GM12878 (cell line): ENCODE data around the gene RINL. TPM values are rescaled to one million over a fixed set of nuclear protein-coding genes. Genes with fewer than 3 reads are reported as not detected.

Experiments
- ATAC-seq: fragments of 200-7000 bp; cut with Tn5 transposase; 3 replicates; pipeline ENCODE4 v1.9.1; 2020; ENCODE audit warnings: mild to moderate bottlenecking, moderate library complexity
- BruUV-seq: library from RNA; stranded (reverse); fragments of 400-500 nt; replicated peaks from 2 replicates; lab custom pipeline; 2021; lab: Mats Ljungman, UMichigan
- CTCF ChIA-PET: fragments of 300-600 bp; sonication (Branson Sonifier 250); formaldehyde crosslinking; extraction: SDS; loops from one replicate; lab custom pipeline; 2021; ENCODE audit warnings: inconsistent platforms; lab: Yijun Ruan, JAX
- POLR2A ChIA-PET: fragments of 350-600 bp; formaldehyde crosslinking; extraction: SDS; loops from one replicate; lab custom pipeline; 2021; ENCODE audit warnings: inconsistent platforms; lab: Charles Lee
- RAD21 ChIA-PET: fragments of 300-600 bp; sonication (Branson Sonifier 250); formaldehyde crosslinking; loops from one replicate; lab custom pipeline; 2023; ENCODE audit warnings: antibody characterized with exemption; ENCODE audit not compliant: unreplicated experiment; lab: Charles Lee
- SMC1A ChIA-PET: fragments of 300-600 bp; sonication (Branson Sonifier 250); formaldehyde crosslinking; loops from one replicate; lab custom pipeline; 2023; ENCODE audit not compliant: unreplicated experiment, uncharacterized antibody; lab: Charles Lee
- DNase-seq: peaks from one replicate; pipeline ENCODE4 v3.0.0-alpha.2; 2011; ENCODE audit warnings: low read depth, low spot score
- FAIRE-seq: peaks from 3 replicates; lab custom pipeline; 2011; peaks lifted over from hg19 to GRCh38; lab: Jason Lieb, UNC
- H2AFZ ChIP-seq: 2 replicates; pipeline ENCODE4 v1.6.0; 2011; ENCODE audit warnings: low read depth, low read length, control low read depth; ENCODE audit not compliant: control insufficient read depth
- H3K27ac ChIP-seq: 2 replicates; pipeline ENCODE4 v1.5.1; 2011; ENCODE audit warnings: control low read depth; ENCODE audit not compliant: control insufficient read depth, insufficient read depth
- H3K27me3 ChIP-seq, 2 experiments: replicated peaks in 1 of 2; 2 replicates each; pipeline versions ENCODE4 v1.6.0 to v1.6.1; 2011; ENCODE audit warnings: low read length in 1 of 2; ENCODE audit not compliant: control insufficient read depth in 2 of 2, insufficient read depth in 2 of 2
- H3K36me3 ChIP-seq, 2 experiments: 2 replicates each; pipeline ENCODE4 v1.5.1; 2011; ENCODE audit warnings: low read length in 1 of 2; ENCODE audit not compliant: control insufficient read depth in 2 of 2, insufficient read depth in 2 of 2
- H3K4me1 ChIP-seq: 2 replicates; pipeline ENCODE4 v1.6.1; 2011; ENCODE audit warnings: mild to moderate bottlenecking, low read length, moderate library complexity, mixed read lengths; ENCODE audit not compliant: control insufficient read depth, insufficient read depth
- H3K4me2 ChIP-seq: 2 replicates; pipeline ENCODE4 v1.6.0; 2011; ENCODE audit warnings: control low read depth; ENCODE audit not compliant: control insufficient read depth, insufficient read depth
- H3K4me3 ChIP-seq: fragments of 200-600 bp; sonication (generic); 2 replicates; pipeline ENCODE4 v1.5.1; 2016
- H3K79me2 ChIP-seq: 2 replicates; pipeline ENCODE4 v1.6.0; 2011; ENCODE audit warnings: low read length; ENCODE audit not compliant: control insufficient read depth, insufficient read depth
- H3K9ac ChIP-seq: 2 replicates; pipeline ENCODE4 v1.8.0; 2011; ENCODE audit warnings: low read length, control low read depth, mixed read lengths; ENCODE audit not compliant: control insufficient read depth, insufficient read depth
- H3K9me3 ChIP-seq: replicated peaks from 3 replicates; pipeline ENCODE4 v1.5.1; 2011; ENCODE audit warnings: mild to moderate bottlenecking, low read length; ENCODE audit not compliant: control insufficient read depth, insufficient read depth
- H4K20me1 ChIP-seq: 2 replicates; pipeline ENCODE4 v1.6.0; 2011; ENCODE audit not compliant: control insufficient read depth, insufficient read depth
- ATF2 ChIP-seq: IDR thresholded peaks from 2 replicates; pipeline ENCODE4 v1.6.1; 2012; ENCODE audit warnings: low read length, inconsistent platforms
- ATF7 ChIP-seq: fragments of 450-650 bp; IDR thresholded peaks from 2 replicates; pipeline ENCODE4 v1.6.1; 2016; ENCODE audit warnings: low read depth, mild to moderate bottlenecking
- CHD2 ChIP-seq: IDR thresholded peaks from 2 replicates; pipeline ENCODE4 v1.6.1; 2011; ENCODE audit warnings: low read depth, low read length, improper control_type of control experiment, borderline replicate concordance
- POLR2AphosphoS5 ChIP-seq: IDR thresholded peaks from 2 replicates; pipeline ENCODE4 v1.6.1; 2011; ENCODE audit warnings: mild to moderate bottlenecking, low read length, inconsistent platforms
- WGBS: methylation state at CpG from one replicate; pipeline ENCODE4 v1.1.6; 2016; ENCODE audit warnings: low lambda C conversion rate; ENCODE audit not compliant: insufficient replicate concordance, insufficient coverage; ENCODE audit errors: missing lambda C conversion rate; 5-methylcytosine and 5-hydroxymethylcytosine counted together
- in situ Hi-C: fragments of 300-500 bp; cut with MboI; formaldehyde crosslinking; loops from 9 replicates; pipeline ENCODE4 v1.14.3; 2018; ENCODE audit warnings: mixed read lengths
- intact Hi-C: fragments of 100-400 bp; cut with micrococcal nuclease; formaldehyde crosslinking; loops from one replicate; pipeline ENCODE4 v1.14.2; 2022; ENCODE audit not compliant: unreplicated experiment
- polyA plus RNA-seq, 11 experiments: library from polyadenylated mRNA; depleted of rRNA in 4 of 11; unstranded in 6 of 11; stranded (reverse) in 5 of 11; fragments of >200 nt; fragmentation: Nextera tagmentation in 4 of 11; fragmentation: Illumina TruSeq in 1 of 11; extraction: Ambion mirVana in 4 of 11; extraction: Trizol in 1 of 11; gene quantifications; 1 replicate in 1 of 11; 2 replicates in 10 of 11; pipeline versions ENCODE4 v1.2.1 to v1.2.3, GENCODE V29; 2011 to 2016; ENCODE audit warnings: inconsistent platforms in 2 of 11, missing spikeins in 2 of 11, low read depth in 1 of 11
- total RNA-seq, 4 experiments: library from RNA; depleted of rRNA in 3 of 4; stranded (reverse); fragments of >200 nt in 3 of 4; fragmentation: Illumina TruSeq in 1 of 4; extraction: Trizol in 1 of 4; gene quantifications; 2 replicates each; pipeline versions ENCODE4 v1.2.1 to v1.2.3, GENCODE V29; 2013 to 2021

Gene RINL
- total and polyA plus RNA-seq, 10 of the 15 experiments (the other 5 are each of a cell fraction or from before 2014, with no cell fraction given) = 14.5 to 64.2 (median 47.6) TPM

DNA sequence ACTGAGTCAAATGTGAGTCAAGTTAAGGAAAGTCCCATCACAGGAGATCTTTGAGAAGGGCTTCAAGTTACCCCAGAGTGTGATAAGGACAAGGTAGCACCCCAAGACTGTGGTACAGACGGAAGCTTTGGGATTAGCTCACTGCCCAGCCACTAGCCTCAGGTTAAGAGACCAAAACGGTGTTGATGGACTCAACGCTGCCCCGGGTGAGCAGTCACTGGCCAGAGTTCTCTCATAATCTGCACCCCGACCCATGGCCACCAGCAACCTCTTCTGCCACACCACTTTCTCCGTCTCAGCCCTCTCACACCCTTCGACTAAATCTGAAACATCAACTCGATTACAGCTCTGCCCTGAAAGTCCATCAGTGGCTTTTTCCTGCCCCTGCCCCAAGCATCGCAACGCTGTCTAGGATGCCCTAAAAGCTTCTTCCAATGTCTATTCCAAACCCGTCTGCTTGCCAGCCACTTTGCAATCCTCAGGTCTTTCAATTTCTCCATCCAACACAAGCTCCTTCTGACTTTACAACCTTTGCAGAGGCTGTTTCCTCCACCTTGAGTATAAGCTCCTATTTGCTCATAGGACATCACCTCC is 33.9 kb downstream of the RINL start:
- Histone ChIP-seq H2AFZ (no peak overlapping the region), H3K36me3 (peaks cover 41 to 67% of the 10 kb centered on the region in 2 experiments), H4K20me1 (peaks cover 12% of the 10 kb centered on the region), H3K79me2 (peaks cover 59% of the 10 kb centered on the region), H3K27me3 (no peaks in the 10 kb centered on the region), H3K4me1 (peaks cover 26% of the 10 kb centered on the region), H3K9ac (no peak overlapping the region), H3K27ac (no peak overlapping the region), H3K4me2 (peak overlapping the region; percentile 34), H3K4me3 (no peak overlapping the region), H3K9me3 (no peaks in the 10 kb centered on the region)
- ChIA-PET RAD21 (interaction anchor here (0.7 kb wide), 1 partner anchor 20 kb away, joined by 3 read pairs; no protein-coding TSS in a partner anchor), POLR2A (interaction anchor here (0.5 to 0.9 kb wide), 4 partner anchors 12 to 312 kb away, joined by 3 to 5 read pairs (median 4); no protein-coding TSS in a partner anchor), CTCF (interaction anchor here (1.6 kb wide), 1 partner anchor 44 kb away, joined by 5 read pairs; no protein-coding TSS in a partner anchor), SMC1A (interaction anchor here (0.7 to 1.4 kb wide), 2 partner anchors 25 to 158 kb away, joined by 3 to 4 read pairs; no protein-coding TSS in a partner anchor)
- no peak for FAIRE-seq
- TSS peak; percentile 8 for BruUV-seq
- DNase-seq = no peak
- 74% methylated on average over 11 of the region's 11 CpGs for WGBS
- TF ChIP-seq CHD2 (no peak), ATF2 (no peak), ATF7 (no peak), POLR2AphosphoS5 (peak; percentile 55)
- intact Hi-C loops = no loop called here
- no peak for ATAC-seq
- in situ Hi-C loops = no loop called here
